NCI-H2171 treated with DMSO at 0.1 percent for 48 hours (cell line): ENCODE data around the gene WDR43.

Experiments
- DNase-seq: peaks from one replicate; lab custom pipeline; 2025; lab: John Stamatoyannopoulos, UW

Gene WDR43

DNA sequence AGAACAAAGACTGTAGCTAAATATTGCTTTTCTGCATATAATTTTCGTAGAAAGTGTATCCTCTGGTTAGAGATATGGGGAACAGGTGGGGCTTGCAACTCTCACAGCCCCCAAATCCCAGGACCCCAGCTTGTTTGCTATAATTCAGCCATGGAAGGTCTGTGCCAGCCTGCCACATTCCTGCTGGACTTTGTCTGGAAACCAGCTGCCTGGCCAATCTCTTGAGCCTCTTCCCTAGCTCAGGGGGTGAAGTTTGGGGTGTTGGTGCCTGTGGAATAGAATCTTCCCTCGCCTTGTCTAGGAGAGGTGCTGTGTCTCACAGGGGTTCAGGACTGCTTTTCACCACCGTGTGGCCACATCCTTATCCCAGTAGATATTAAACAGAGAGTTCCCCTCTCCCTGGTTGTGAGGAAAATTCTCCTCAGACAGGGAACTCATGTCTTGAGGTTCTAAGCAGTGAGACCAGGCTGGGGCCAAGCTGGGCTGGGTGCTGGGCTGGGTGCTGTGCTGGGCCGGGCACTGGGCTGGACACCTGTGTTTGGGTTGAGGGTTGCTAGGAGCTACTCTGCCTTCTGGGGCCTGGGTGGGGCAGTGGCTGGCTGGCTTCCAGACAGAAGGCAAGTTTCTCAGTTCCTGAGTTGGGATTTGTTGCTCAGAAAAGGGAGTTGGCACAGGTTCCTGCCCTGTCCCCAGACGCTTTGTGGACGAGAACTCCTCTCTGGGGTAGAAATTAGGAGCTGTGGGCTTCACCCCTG is 98.9 kb downstream of the WDR43 start:
- DNase-seq: no peak

DNA sequence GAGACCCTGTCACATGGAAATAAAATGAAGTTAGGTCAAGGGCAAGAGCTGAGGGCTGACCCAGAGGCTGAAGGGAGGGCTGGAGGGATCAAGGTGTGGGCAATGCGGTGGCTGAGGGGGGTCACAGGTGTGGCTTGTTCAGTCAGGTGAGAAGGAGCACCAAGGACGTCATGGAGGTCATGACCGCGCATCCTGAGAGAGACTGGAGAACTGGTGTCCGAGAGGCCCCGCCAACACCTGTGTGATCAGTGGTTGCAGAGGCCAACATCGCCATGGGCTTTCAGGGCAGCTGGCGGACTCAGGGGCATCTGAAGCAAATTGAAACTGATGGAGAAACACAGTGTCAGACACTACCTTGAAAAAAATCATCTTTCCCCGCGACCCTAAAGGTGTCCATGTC is 99.6 kb downstream of the WDR43 start:
- DNase-seq: no peak

DNA sequence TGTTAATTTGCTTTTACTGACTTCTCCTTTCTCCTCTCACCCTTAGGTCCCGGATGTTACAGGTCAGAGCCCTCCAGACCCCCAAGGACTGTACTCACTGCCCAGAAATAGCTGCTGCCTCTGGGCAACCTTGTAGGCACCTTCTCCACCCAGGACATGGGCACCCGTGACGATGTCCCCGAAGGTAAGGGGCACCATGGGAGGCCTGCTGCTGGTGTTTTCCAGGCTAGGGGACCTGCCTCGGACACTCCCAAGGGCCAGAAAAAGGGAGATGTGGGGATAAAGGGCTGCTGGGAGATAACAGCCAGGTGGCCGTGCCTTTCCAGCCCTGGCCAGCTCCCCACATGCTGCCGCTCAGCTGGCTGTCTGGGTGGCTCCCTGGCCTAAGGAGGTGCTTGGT is 100.2 kb downstream of the WDR43 start:
- no peak for DNase-seq

DNA sequence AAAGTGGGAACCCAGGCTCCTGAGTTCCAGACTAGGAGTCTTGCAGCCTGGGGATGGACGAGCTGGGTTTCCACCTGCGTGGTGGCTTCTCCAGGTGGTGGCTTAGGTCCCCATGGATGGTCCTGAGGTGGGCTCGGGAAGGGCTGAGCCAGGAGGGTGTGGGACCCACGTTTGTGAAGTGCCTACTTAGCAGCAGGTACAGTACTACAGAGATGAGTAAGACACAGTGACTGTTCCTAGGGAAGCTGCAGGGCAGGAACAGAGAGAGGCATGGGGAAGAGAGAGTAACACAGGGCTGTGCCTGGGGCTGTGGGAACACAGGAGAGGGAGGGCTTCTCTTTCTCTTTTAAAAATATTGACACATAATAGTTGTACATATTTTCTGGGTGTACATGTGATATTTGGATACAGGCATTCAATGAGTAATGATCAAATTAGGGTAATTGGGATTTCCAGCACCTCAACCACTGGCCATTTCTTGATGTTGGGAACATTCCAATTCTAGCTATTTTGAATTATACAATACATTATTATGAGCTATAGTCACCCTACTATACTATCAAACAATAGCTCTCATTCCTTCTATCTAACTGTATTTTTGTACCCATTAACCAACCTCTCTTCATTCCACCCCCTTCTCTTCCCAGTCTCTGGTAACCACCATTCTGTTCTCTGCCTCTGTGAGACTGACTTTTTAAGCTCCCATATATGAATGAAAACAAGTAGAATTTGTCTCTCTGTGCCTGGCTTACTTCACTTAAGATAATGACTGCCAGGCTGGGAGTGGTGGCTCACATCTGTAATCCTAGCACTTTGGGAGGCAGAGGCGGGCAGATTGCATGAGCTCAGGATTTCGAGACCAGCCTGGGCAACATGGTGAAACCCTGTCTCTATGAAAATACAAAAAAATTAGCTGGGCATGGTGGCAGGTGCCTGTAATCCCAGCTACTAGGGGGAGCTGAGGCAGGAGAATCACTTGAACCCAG is 101.6 kb downstream of the WDR43 start:
- DNase-seq: no peak

DNA sequence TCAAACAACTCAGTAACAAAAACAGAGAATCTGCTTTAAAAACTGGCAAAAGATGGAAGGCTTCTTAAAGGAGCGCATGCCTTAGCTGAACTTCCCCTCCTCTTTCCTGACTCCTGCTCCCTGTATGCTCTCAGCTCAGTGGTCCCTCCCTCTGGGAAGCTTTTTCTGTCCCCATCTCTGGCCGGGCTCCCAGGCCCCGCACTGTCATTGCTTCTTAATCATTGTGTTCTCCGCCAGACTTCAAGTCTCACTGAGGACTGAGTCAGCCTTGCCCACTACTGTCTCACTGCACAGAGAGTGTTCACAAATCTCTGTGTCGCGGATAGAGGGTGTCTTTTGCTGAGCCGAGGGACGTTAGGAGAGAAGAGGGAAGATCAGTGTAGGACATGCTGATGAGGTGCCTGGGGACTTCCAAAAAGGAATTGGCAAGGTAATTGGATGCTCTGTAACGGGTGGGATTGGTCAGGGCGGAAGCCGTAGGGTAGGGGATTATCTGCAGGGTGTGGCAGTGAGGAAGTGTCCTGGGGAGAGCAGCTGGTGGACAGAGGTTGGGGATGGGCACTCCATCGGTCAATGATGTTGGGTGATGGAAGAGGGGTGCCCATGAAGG is 102.9 kb downstream of the WDR43 start:
- no peak for DNase-seq
